ENCODE data around the gene GSTM4.
A peak's percentile ranks its signal among the peaks of the same experiment; 100 is the strongest.
"Not testable (repeated sequence)": the region's sequence is repeated elsewhere in the genome, so short reads cannot be mapped to it uniquely, and the experiment has no call there.

Gene GSTM4

GRCh38 chr1:109637446-109637845 lies 18.5 kb upstream of the GSTM4 start:
- no peak for DNase-seq (ENCODE audit: low spot score)

- DNase-seq (ENCODE audit: low spot score): no peak
Observed at GRCh38 chr1:109639063-109639840, 16.6 kb upstream of the GSTM4 start.

- no peak for DNase-seq (ENCODE audit: low spot score)
Observed at GRCh38 chr1:109639841-109640184, 16.1 kb upstream of the GSTM4 start.

- peak; percentile 56 for DNase-seq (ENCODE audit: low spot score)
Observed at GRCh38 chr1:109640285-109640865, 15.5 kb upstream of the GSTM4 start.

GRCh38 chr1:109641078-109641740 lies 14.7 kb upstream of the GSTM4 start:
- DNase-seq (ENCODE audit: low spot score): no peak

GRCh38 chr1:109641861-109642260 lies 14.0 kb upstream of the GSTM4 start:
- no peak for DNase-seq (ENCODE audit: low spot score)

GRCh38 chr1:109642626-109643025 lies 13.3 kb upstream of the GSTM4 start:
- DNase-seq (ENCODE audit: low spot score): no peak

GRCh38 chr1:109643385-109644230 lies 12.3 kb upstream of the GSTM4 start:
- DNase-seq (ENCODE audit: low spot score): peak; percentile 79

- DNase-seq (ENCODE audit: low spot score): no peak
Observed at GRCh38 chr1:109644670-109645069, 11.2 kb upstream of the GSTM4 start.

GRCh38 chr1:109649491-109649914 lies 6.4 kb upstream of the GSTM4 start:
- peak; percentile 59 for DNase-seq (ENCODE audit: low spot score)

GRCh38 chr1:109650609-109651008 lies 5.3 kb upstream of the GSTM4 start:
- no peak for DNase-seq (ENCODE audit: low spot score)

GRCh38 chr1:109652402-109652801 lies 3.5 kb upstream of the GSTM4 start:
- DNase-seq (ENCODE audit: low spot score): no peak

- DNase-seq (ENCODE audit: low spot score): no peak
Observed at GRCh38 chr1:109653306-109653705, 2.6 kb upstream of the GSTM4 start.

- DNase-seq (ENCODE audit: low spot score): no peak
Observed at GRCh38 chr1:109654519-109654918, 1.4 kb upstream of the GSTM4 start.

- DNase-seq (ENCODE audit: low spot score): no peak
Observed at GRCh38 chr1:109657395-109657794, 1.5 kb downstream of the GSTM4 start.

- DNase-seq (ENCODE audit: low spot score): no peak
Observed at GRCh38 chr1:109657970-109658369, 2.1 kb downstream of the GSTM4 start.

- DNase-seq (ENCODE audit: low spot score): no peak
Observed at GRCh38 chr1:109658533-109659042, 2.7 kb downstream of the GSTM4 start.

- no peak for DNase-seq (ENCODE audit: low spot score)
Observed at GRCh38 chr1:109659145-109659544, 3.2 kb downstream of the GSTM4 start.

- no peak for DNase-seq (ENCODE audit: low spot score)
Observed at GRCh38 chr1:109659997-109660690, 4.2 kb downstream of the GSTM4 start.

- not testable (repeated sequence) for DNase-seq (ENCODE audit: low spot score)
Observed at GRCh38 chr1:109660691-109661026, 4.8 kb downstream of the GSTM4 start.

- DNase-seq (ENCODE audit: low spot score): no peak
Observed at GRCh38 chr1:109661391-109661790, 5.5 kb downstream of the GSTM4 start.

GRCh38 chr1:109664671-109665070 lies 8.8 kb downstream of the GSTM4 start:
- DNase-seq (ENCODE audit: low spot score): no peak

Data from RKO (cell line).